Epidermal melanocyte (primary cell): ENCODE data around the gene XRCC4.
A peak's percentile ranks its signal among the peaks of the same experiment; 100 is the strongest.

Experiments
- DNase-seq: peaks from one replicate; pipeline ENCODE4 v3.0.0; 2011; ENCODE audit warnings: low spot score; ENCODE audit not compliant: insufficient read length

XRCC4 gene

DNA sequence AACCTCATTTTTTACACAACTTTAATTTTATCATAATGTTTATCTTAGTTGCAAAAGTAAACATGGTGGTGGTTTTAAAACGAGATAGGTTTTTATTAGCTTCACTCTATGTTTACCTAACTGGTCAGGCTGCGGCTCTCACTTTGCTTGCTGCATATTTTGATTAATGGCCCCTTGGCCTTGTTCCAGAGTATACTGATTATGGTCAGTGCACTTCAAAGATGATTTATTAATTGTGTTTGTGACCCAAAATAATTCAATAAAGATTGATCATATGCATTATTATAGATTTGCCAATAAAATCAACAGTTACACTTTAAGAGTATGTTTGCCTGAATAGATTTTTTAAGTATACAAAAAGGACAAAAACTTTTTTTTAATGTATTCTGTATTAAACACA is 188.0 kb downstream of the XRCC4 start:
- DNase-seq: no peak

- no peak for DNase-seq
Observed at GRCh38 chr5:83270311-83270710, 193.0 kb downstream of the XRCC4 start.

DNA sequence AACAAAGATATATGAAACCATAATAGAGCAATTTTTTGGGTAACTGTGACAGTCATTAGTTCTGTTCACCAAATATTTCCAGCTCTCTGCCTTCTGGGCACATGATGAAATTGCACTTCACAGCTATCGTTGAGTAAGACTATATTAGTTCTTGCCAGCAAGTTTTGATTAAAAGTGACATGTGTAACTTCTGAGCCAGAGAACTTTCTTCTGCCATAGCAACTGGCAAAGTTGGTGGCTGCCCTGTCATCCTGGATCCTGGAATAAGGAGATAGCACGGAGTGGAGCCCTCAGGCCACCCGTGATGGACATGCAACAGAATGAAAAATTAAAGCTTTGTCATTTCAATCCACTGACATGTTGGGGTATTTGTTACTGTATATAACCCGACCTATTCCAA is 199.8 kb downstream of the XRCC4 start:
- DNase-seq: no peak

- no peak for DNase-seq
Observed at GRCh38 chr5:83277953-83278352, 200.6 kb downstream of the XRCC4 start.

DNA sequence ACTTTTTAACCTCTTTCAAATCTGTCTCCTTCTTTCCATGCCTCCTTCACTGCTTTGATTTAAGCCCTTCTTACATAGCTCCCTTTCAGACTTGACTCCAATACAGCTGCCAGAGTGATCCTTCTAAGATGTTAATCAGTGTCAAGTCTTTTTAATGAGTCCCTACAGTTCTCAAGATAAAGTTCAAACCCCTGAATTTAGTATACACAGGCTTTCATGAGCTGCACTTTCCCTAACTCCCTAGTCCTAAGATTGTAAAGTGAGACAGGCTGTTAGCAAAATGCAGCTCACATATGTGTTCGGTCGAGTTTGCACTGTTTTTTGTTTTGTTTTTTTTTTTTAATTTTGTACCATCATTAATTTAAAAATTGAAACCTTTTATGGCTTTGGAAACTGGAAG is 203.8 kb downstream of the XRCC4 start:
- DNase-seq: no peak

- DNase-seq: no peak
Observed at GRCh38 chr5:83281658-83282057, 204.3 kb downstream of the XRCC4 start.

GRCh38 chr5:83283761-83284160 is 206.4 kb downstream of the XRCC4 start:
- DNase-seq: no peak

GRCh38 chr5:83285661-83286398 is 208.5 kb downstream of the XRCC4 start:
- no peak for DNase-seq

- no peak for DNase-seq
Observed at GRCh38 chr5:83294246-83294645, 216.9 kb downstream of the XRCC4 start.

DNA sequence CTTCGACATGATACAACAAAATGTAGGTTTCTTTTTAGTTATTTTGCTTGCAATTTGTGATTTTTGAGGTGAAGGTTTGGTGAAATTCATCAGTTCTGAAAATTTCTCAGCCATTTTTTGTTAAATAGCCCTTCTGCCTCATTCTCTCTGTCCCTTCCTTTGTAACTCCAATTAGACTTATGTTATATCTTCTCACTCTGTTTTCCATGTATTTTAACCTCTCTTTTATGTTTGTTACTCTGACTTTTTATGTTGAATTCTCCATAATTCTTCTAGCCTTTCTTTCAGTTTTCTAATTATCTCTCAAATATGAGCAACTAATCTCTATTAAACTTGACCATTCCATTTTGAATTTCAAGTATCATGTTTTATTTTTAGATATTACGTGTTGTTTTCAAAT is 222.0 kb downstream of the XRCC4 start:
- DNase-seq: no peak

- DNase-seq: peak; percentile 33
Observed at GRCh38 chr5:83306572-83307241, 229.4 kb downstream of the XRCC4 start.

DNA sequence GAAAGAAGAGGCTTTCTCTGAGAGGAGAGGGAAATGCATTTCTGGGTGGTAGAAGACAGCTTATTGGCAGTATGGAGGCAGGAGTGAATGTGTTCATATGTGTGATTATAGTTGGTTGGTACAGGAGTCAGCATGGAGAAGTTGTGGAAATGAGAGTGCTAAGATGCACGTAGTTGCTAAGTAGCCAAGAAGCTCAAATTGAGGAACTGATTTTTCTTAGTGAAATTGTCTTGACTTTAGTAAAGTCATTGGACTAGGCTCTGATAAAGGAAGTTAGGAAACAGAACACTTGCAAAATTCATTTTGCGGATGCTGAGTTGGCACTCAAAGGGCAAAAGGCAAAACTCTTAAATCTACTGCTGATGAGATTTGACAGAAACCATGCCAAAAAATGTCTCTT is 235.3 kb downstream of the XRCC4 start:
- DNase-seq: no peak

GRCh38 chr5:83313436-83313835 is 236.1 kb downstream of the XRCC4 start:
- no peak for DNase-seq

GRCh38 chr5:83321483-83322055 is 244.2 kb downstream of the XRCC4 start:
- no peak for DNase-seq

DNA sequence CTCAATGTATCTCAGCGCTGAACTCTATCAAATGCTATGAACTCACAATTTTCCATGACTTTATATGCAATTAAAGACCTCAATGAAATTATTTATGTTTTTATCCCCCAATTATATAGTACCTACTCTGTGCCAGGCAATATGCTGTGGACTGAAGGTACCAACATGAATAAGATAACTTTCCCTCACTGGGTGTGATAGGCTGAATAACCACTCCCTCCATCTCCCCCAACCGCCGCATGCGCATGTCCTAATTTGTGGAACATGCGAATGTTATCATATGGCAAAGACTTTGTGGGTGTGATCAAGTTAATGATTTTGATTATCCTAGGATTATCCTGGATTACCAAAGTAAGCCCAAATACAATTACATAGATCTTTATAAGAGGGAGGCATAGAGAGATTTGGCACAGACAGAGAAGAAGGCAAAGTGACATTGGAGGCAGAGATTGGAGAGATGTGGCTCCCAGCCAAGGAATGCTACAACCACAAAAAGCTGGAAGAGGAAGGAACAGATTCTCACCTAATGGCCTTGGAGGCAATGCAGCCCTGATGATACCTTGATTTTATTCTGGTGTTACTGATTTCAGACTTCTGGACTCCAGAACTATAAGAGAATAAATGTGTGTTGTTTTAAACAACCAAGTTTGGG is 245.1 kb downstream of the XRCC4 start:
- DNase-seq: no peak

GRCh38 chr5:83323557-83324180 is 246.3 kb downstream of the XRCC4 start:
- DNase-seq: no peak

GRCh38 chr5:83331842-83332241 is 254.5 kb downstream of the XRCC4 start:
- DNase-seq: no peak

GRCh38 chr5:83337453-83338035 is 260.2 kb downstream of the XRCC4 start:
- DNase-seq: no peak

DNA sequence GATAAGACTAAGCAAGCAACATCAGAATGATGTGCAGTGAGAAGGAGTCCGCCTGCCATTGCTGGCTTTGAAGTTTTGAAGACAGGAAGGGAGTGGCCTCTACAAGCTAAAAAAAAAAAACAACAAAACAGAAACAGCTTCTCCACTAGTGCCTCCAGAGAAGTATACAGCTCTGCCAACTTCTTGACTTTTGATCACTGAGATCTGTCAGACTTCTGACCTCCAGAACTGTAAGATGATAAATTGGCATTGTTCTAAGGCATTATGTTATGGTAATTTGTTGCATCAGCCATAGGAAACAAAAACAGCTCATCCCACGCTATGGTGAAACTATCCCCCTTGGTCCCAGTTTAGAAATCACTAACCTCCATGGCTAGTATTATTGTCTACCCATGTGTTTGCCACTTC is 263.2 kb downstream of the XRCC4 start:
- no peak for DNase-seq

DNA sequence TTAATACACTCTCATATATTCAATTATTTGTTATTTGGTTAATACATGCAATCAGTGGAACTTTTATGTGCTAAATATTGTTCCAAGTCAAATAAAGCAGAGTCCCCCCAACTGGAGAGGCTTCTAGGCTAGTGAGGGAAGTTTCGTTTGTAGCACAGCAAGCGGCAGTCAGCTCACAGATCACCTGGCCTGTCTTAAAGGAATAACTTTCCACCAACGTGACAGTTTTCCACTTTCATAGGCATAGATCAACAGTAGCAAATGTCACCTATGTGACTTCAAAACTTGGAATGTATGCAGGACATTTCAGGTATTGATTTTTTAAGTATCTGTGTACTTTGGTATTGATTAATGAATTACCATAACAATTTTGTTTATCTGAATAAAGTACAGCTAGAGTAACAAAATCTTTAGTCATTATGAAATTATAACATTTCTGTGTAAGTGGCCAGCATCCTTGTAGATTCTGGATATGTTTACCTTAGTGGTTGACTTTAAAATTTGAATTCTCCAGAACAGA is 264.5 kb downstream of the XRCC4 start:
- DNase-seq: no peak

- DNase-seq: no peak
Observed at GRCh38 chr5:83342465-83342864, 265.1 kb downstream of the XRCC4 start.
